GM19193 (cell line): ENCODE data around the gene SPTBN1.

Experiments used
- POLR2A ChIP-seq: IDR thresholded peaks from 4 replicates; pipeline ENCODE4 v1.6.1; 2011; ENCODE audit not compliant: insufficient read depth, insufficient read length; ENCODE audit errors: extremely low read depth

Gene SPTBN1

DNA sequence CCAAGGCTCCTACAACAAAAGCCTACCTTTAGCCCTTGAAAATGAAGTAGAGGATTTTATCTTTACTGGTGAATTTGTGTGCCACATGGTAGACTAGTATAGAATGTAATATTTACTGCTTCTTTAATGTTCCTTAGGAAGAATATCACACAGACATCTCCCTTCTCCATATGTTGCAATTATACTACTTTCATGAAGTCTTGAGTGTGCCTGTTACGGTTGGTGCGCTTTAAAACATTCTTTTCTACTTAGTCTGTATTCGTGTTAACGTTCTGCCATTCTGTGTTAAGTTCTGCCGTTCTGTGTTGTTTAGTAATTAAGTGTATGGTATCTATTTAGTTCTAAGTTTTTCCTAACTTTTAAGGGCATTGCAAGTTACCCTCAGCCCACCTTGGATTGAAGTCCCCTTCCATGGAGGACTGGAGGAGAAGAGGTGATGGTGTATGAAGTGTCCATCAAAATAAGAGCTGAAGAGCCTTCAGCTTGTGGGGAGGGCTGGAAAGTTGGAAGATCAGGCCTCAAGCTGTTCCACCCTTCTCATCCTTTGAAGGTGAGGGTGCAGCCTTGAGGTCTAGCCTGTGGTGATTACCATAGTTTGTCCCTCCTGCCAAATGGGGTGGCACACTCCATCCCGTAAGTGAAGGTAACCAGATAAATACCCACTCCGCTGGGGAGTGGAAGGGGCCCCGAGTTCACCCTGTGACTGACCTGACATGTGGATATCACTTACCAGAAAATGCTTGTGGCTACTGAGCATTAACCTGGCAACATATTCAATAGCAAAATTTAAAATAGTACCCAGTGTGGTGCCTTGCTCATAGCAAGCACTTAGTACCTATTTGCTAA lies 131.3 kb downstream of the SPTBN1 start:
- no peak for TF ChIP-seq POLR2A

DNA sequence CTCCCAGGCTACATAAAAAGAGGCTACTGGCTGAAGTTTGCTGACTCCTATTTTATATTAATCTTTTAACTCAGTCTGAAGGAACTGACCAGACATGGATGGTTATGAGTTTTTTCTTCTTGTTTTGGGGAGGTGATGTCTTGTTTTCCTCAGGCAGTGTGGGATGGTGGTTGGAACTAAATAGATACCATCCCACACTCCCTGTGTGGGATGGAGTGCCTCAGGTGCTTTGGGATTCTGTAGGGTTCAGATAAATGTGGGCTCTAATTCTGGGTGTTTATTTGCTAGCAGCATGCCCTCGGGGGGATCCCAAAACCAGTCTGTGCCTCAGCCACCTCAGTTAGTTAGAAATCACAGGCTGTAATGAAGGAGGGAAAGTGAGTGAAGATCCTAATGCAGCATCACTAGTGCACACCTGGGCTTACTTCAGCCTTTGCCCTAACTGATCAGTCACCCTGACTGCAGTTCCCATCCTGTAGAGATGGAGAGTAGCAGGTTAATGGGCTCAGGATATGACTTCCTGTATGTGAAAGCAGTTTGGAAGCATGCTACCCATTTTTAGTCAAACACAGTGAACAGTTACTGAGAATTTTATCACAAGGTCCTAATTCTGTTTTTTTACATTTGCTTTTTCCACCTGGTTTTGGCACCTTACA lies 132.2 kb downstream of the SPTBN1 start:
- TF ChIP-seq POLR2A: no peak

DNA sequence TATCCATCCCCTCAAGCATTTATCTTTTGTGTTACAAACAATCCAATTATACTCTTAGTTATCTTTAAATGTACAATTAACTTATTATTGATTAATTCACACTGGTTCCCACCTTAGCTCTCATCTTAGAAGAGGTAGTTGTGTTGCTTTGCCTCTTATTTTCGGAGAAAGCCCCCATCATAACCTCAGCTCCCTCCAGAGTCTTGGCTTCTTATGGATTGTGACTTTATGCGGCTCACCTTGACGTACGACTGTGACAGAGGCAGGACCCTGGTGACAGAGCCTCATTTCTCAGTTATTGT lies 132.9 kb downstream of the SPTBN1 start:
- TF ChIP-seq POLR2A: no peak

GRCh38 chr2:54589340-54590215 lies 133.5 kb downstream of the SPTBN1 start:
- no peak for TF ChIP-seq POLR2A

DNA sequence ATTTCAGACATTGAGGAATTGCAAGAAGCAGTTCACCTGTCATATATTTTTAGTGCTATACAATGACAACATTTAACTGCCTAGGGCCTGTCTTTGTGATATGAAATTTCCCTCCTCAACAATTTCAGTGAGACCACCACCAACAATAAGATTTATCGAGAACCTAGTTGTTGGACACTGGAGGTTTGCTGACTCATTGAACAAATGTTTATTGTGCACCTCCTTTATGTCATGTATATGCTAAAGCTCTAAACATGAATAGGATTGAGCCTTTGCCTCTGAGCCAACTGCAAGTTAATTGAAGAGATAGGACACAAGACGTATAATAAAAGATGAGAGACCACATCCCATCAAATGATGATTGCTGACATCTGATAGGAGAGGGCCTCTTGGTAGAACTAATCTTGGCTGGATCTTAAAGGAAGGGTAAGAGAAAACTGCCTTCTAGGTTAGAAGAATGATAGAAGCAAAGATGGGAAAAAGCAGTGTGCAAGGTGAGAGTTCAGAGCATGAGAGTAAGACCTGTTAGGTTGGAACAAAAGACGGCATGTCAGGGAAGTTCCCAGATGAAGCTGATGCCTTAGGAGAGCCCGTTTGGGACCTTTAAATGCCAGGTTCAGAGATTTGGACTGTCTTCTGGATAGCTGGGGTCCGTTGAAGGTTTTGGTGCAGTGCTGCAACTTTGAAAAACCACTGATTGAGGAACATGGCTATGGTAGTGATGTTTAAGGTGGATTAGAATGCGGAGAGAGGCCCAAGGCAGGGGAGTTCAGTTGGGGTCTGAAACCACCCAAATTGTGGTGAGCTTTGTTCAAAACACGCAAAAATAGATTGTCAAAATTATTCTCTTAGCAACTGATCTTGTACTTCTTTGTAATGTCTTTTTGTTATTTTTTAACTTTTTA lies 134.3 kb downstream of the SPTBN1 start:
- no peak for TF ChIP-seq POLR2A

GRCh38 chr2:54591551-54591950 lies 135.4 kb downstream of the SPTBN1 start:
- TF ChIP-seq POLR2A: no peak

GRCh38 chr2:54593249-54593648 lies 137.1 kb downstream of the SPTBN1 start:
- no peak for TF ChIP-seq POLR2A

- TF ChIP-seq POLR2A: no peak
Observed at GRCh38 chr2:54594048-54594447, 137.9 kb downstream of the SPTBN1 start.

GRCh38 chr2:54595161-54595803 lies 139.2 kb downstream of the SPTBN1 start:
- no peak for TF ChIP-seq POLR2A

DNA sequence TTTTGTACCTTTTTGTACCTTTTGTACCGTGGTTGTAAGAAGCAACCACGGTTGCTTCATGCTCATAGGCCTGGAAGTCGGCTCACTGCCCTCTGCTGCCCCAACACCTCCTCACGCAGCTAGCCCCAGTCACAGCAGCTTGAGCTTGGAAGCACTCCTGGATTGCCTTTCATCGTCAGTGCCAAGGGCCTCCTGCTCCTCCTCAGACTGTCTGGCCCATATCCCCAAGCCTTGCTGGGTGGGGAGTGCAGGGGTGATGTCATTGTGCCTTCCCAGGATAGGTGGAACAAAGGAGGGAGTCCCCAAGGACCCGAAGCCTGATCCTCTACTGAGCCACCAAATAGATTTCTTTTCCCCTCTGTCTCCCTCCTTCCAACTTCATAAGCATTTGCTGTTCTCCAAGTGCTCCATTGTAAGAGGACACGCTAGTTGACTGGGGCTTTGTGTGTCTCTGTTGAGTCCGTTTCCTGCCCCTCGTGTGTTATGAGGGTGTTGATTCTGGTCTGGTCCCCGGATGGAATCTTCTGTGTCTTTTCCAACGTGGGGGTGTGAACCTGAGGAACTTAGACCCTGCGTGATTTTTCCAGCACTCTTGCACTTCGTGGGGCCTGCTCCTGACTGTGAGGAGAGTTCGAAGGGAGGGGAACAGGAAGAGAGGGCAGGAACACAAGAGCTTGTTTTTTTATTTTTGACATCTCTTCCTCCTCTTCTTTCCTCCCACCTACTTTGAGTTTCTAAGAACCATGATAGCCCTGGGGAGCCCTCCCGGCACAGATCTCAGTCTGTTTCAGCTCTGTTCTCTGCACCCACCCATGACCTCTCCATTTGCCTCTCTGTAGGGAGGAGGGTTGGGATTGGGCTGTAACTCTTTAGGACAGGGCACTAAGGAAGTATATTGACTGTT lies 140.1 kb downstream of the SPTBN1 start:
- TF ChIP-seq POLR2A: no peak

DNA sequence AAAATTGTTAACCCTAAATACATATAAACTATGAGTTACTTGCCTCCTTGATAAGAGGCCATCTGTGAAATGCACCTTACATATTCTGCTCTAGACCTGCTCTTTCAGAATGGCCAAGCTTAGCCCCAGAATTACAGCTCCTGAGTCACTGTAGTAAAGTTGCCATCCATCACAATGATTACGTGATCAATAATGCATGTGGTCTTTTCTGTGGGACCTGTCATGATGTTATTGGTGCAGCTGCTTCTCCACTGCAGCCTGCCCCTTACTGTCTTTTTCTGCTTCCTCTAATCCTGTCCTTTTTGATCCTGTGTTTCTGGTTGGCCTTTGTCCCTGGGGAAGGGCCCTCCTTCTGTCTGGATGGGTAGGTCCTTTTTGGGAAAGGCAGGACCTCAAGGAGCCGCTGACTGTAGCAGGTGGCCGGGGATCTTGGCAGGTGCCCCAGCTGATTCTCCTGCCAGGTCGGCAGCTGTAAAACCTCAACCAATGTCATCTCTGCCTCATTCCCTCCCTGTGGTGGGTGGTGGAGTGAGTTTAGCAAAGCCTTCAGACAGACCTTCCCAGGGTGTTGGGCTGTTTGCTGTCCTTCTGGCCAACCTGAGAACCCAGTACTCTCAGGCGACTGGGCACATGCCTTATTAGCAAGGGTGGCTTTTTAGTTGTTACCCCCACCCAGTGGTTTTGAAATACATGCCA lies 141.2 kb downstream of the SPTBN1 start:
- TF ChIP-seq POLR2A: no peak

- no peak for TF ChIP-seq POLR2A
Observed at GRCh38 chr2:54598347-54599325, 142.5 kb downstream of the SPTBN1 start.

- no peak for TF ChIP-seq POLR2A
Observed at GRCh38 chr2:54599326-54599710, 143.2 kb downstream of the SPTBN1 start.
